NCI-H1417 treated with DMSO at 0.1 percent for 48 hours (cell line): ENCODE measurements around the gene PLA2G6.
"Not testable (repeated sequence)": the region's sequence is repeated elsewhere in the genome, so short reads cannot be mapped to it uniquely, and the experiment has no call there.

Experiments
- DNase-seq: peaks from one replicate; lab custom pipeline; 2025; lab: John Stamatoyannopoulos, UW

PLA2G6 gene

DNA sequence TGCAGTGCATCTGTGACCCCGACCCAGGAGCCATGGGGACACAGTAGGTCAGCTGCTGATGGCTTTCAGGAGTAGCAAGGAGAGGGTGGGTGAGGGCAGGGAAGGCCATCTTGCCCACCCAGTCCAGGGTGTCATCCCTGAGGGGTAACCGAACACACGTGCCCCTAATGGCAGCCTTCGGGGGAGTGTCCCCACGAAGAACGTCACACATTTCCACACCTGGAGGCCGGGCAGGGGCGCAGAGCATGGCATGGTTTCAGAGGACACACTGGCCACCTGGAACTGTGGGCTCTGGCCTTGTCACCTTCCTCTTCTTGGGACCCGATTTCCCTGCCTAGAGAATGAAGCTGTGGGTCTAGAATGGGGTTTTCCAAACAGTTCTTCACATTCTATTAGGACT, 51.8 kb downstream of the PLA2G6 start:
- no peak for DNase-seq

GRCh38 chr22:38129021-38129420, 52.6 kb downstream of the PLA2G6 start:
- DNase-seq: no peak

- no peak for DNase-seq
These were observed 53.8 kb downstream of the PLA2G6 start for GRCh38 chr22:38127869-38128268.

- no peak for DNase-seq
These were observed 54.5 kb downstream of the PLA2G6 start for GRCh38 chr22:38126928-38127668.

- DNase-seq: no peak
These were observed 55.9 kb downstream of the PLA2G6 start for GRCh38 chr22:38125751-38126201.

GRCh38 chr22:38125038-38125610, 56.5 kb downstream of the PLA2G6 start:
- no peak for DNase-seq

DNA sequence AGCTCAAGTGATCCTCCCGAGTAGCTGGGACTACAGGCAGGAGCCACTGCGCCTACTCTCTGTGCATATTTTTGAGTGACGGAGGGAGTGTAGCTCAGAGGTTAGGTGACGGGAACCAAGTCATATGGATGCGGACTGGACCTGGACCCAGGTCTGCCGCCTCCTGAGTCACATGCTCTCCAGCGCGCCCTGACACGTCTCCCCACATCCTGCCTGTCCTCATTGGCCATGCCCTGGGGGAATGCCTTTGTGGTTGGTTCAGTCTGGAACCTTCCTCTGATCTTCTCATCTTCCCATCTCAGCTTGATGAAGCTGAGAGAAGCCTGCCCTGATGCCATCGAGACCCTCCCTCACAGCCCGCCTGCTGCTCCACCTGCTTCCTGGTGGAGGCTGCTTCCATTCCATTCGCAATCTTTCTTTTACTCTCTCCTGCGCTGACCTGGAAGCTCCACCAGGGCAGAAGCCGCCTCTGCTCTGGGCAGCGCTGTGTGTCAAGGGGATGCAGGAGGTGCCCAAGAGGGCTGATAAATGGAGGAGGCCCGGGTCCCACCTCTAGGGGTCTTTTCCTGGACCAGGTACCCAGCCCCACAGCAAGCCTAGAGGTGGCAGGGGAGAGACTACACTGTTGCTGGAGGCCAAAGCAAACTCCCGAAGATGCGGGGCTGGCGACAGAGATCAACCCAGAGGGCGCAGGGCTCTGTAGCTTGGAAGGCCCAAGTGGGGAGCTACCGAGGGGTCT, 57.2 kb downstream of the PLA2G6 start:
- DNase-seq: no peak

GRCh38 chr22:38122616-38123015, 59.0 kb downstream of the PLA2G6 start:
- DNase-seq: no peak

DNA sequence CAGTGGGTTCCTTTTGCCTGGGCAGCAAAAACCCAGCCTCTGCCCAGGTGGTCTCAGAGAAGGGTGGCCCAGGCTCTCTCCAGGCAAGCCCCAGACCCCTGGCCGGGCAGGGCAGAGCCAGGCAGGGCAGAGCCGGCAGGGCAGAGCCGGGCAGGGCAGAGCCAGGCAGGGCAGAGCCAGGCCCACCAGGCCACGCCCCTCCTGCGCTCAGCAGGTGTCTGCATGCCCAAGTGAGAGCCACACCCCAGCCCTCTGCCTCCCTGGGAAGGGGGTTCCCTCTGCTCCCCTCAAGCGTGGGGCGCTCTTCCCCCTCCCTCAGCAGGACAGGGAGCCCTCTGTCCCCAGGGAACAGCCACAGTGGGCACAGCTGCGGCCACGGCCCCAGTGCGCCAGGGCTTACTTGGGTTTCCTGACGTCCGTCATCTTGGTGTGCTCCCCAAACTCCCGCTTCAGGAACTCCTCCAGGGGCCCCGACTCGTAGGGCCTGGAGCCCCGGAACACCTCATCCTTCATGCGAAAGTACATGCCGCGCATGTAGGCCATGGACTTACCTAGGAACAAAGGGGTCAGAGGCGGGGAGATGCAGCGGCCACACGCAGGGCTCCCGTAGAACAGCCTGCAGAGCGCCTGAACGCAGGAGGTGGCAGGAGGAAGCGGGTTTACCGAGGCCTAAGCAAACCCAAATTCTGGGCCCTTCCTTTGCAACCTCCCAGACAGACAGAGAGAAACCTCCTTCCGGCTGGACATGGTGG, 61.1 kb downstream of the PLA2G6 start:
- DNase-seq: no peak

DNA sequence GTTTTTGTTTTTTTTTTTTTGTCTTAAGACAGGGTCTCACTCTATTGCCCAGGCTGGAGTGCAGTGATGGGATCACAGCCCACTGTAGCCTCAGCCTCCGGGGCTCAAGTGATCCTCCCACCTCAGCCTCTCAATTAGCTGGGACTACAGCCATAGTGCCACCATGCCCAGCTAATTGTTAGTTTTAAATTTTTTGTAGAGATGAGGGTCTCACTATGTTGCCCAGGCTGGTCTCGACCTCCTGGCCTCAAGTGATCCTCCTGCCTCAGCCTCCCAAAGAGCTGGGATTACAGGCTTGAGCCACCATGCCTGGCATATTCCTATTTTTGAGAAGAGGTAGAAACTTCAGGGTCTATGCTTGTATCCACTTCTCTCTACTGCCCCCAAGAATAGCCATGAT, 62.9 kb downstream of the PLA2G6 start:
- not testable (repeated sequence) for DNase-seq

GRCh38 chr22:38118182-38118581, 63.4 kb downstream of the PLA2G6 start:
- no peak for DNase-seq

DNA sequence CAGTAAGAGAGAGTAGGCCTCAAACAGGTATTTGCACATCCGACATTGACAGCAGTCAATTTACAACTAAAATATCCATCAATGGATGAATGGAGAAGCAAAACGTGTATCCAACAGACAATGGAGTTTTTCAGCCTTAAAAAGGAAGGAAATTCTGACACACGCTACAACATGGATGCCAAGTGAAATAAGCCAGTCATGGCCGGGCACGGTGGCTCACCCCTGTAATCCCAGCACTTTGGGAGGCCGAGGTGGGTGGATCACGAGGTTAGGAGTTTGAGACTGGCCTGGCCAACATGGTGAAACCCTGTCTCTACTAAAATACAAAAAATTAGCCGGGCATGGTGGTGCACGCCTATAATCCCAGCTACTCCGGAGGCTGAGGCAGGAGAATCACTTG, 64.1 kb downstream of the PLA2G6 start:
- not testable (repeated sequence) for DNase-seq

GRCh38 chr22:38115423-38116205, 66.0 kb downstream of the PLA2G6 start:
- no peak for DNase-seq

DNA sequence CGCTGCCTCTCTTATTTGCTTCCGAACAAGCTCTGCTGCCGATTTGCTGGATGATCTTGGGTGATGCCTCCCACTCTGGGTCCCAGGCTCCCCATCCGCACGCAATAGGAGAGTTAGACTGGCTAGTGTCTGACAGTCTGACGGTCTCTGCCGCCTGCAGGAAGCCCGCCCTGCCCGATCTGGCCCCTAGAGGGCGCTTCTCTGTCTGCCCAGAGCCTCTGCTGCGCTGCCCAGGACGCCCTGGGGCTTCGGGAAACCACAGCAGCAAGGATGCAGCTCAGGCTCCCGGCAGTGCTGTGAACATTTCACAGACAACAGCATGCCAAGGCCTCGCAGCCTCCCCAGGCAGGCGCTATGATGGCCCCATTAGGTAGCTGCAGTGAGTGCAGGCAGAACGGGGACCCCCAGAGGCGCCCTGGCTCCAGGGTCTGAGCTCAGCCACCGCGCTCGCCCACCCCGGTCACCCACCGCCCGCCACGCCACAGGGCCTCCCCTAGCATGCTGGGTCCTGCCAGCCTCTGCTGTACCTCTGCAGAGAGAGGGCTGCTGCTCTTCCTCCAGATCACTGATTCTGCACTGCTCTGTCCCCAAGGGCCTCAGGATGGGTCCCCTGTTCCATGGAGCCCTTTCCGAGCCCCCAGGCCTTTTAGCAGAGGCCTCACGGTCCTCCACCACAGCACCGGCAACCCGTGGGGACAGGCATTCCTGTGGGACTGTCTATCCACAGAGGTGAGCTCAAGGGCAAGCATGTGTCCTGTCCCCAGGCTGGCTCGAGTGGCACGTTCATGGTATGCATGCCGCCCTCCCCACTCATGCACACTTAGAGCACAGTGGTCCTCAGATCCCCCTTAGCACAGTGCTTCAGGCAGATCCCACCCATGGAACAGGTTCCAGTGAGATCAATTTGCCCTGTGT, 66.9 kb downstream of the PLA2G6 start:
- DNase-seq: no peak

DNA sequence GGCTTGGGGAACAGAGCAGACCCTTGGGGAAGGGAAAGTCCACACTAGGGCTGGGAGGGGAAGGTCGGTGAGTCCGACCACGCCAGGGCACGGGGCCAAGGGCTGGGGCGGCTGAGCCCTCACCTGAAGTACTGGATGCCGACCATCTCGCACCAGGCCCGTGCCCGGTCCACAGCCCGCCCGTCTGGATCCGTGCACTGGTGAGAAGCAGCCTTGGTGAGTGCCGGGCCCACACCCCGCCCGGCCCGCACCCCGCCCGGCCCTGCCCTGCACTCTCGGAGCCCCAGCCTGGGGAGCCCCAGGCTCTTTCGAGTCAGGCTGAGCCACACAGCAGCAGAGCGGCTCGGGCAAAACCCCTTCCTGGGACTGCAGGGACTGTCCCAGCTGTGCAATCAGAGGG, 69.2 kb downstream of the PLA2G6 start:
- DNase-seq: no peak

DNA sequence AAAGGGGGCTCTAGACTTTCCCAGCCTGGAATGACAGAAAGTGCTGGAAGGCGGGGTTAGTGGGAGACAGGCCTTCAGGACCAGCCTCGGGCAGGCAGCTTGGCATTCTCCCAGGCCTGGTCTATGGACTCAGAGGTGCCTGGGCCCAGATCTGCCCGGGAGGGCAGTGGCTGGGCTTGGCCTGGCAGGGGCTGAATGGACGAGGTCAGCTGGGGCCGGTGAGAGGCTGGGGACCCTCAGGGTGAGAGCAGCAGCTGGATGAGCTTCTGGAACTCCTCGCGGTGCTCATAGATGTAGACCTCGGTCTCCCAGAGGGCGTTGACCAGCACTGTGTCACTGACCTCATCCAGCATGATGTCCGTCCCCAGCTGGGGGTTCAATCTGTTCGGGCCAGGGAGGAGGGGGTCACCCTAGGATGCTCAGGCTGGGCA, 69.7 kb downstream of the PLA2G6 start:
- no peak for DNase-seq

DNA sequence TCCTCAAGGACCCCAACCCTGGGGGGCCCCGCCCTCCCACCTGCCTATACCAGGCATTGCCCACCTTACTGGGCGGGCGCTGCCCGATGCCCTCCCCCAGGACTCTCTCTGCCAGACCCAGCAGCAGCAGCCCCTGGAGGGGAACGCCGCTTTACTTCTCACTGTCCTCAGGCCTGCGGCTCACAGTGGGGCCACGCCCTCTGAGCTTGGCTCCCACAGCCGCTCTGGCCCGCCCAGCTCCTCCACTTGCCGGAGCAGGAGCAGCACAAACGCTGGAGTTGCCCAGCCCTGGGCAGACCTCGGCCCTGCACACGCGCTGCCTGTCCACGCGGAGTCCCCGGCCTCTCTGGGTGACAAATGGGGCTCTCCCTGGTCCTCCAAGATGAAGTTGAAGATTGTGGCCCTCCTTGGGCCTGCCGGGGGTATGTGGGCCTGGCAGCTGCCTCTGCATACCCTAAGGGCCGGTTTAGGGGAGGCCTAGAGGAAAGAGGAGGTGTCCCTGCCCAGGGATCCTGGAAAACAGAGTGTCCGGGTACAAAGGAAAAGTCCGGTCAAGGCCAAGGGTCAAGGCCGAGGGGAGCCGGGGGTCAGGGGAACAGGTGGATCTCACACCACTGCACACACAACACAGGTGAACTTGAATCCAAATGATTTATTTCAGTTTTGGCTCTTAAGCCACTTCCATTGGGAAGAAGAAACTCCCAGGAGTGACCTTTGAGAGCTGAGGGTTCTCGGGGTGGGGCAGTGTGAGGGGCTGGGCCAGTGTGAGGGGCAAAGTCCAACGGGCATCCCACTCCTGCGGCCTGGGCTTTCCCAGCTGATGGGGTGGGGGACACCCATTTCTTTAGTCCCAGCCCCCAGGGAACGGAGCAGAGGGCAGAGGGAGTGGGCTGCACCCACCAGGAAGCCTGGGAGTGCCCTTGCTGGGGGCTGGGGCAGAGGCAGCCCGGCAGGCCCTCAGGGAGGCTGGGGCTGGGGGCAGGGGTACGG, 70.5 kb downstream of the PLA2G6 start:
- DNase-seq: no peak

GRCh38 chr22:38110008-38110862, 71.4 kb downstream of the PLA2G6 start, which contains the start of gene BAIAP2L2:
Gene BAIAP2L2, minus strand, starts transcription at chr22:38110684. Its CDS starts 159 bp downstream, at chr22:38110525.
- no peak for DNase-seq
